ENCODE measurements around the gene GSTO2.

The GSTO2 gene

DNA sequence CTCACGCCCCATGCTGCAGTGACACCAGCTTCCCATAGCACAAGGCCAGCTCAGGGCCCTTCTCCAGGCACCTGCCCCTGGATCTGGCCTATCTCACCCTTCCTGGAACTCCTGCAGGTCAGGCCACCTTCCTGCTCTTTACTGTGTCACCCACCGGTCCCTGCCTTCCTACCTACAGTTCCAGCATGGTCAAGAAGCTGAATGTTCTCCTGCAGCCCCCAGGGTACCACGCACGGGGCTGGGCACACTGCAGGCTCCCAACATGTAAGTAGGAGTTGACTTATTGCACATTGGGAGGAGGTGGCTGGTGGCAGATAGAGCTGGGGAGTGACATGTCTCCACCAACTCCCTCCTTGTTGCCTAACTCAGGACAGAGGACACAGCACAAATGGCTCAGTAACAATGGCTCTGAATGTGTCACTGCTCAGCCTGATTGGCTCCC is 54.8 kb downstream of the GSTO2 start:
- in situ Hi-C loops (cut with HindIII; ENCODE audit: low sequenced_read_pairs), result no loop called here
- TF ChIP-seq CTCF (IDR thresholded peaks at IDR 0.05; ENCODE audit: low read depth, low read length, missing control alignments), result no peak
- no peak overlapping the region for H3K4me3 ChIP-seq (ENCODE audit: low read depth, low read length)
- DNase-seq (ENCODE audit: low read depth), result no peak

DNA sequence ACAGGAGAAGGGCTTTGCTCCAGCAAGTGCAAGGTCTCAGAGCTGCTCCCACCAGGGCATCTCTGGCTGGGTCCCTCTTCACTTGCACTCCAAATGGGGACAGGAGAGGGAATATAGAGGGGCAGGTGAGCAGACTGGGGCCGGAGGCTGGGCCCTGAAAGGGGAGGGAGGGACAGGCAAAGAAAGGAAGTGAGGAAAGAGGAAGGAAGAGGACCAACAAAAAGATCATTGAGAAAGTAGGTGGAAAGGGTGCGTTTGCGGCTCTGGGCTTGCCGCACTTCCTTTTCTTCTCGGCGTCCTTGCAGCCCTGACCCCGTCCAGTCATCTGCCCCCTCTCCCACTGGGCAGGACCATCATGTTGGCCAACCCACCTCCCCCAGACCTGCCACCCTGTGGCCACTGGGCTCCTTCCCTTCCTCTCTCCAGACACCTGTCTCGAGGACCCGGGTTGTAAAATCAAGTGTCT is 55.3 kb downstream of the GSTO2 start:
- no peak for DNase-seq (ENCODE audit: low read depth)
- in situ Hi-C loops (cut with HindIII; ENCODE audit: low sequenced_read_pairs), result no loop called here
- TF ChIP-seq CTCF (IDR thresholded peaks at IDR 0.05; ENCODE audit: low read depth, low read length, missing control alignments), result no peak
- no peak overlapping the region for H3K4me3 ChIP-seq (ENCODE audit: low read depth, low read length)

- TF ChIP-seq CTCF (IDR thresholded peaks at IDR 0.05; ENCODE audit: low read depth, low read length, missing control alignments), result no peak
- no peak overlapping the region for H3K4me3 ChIP-seq (ENCODE audit: low read depth, low read length)
- no peak for DNase-seq (ENCODE audit: low read depth)
- in situ Hi-C loops (cut with HindIII; ENCODE audit: low sequenced_read_pairs), result no loop called here
Observed at GRCh38 chr10:104324931-104325330, 55.9 kb downstream of the GSTO2 start.

DNA sequence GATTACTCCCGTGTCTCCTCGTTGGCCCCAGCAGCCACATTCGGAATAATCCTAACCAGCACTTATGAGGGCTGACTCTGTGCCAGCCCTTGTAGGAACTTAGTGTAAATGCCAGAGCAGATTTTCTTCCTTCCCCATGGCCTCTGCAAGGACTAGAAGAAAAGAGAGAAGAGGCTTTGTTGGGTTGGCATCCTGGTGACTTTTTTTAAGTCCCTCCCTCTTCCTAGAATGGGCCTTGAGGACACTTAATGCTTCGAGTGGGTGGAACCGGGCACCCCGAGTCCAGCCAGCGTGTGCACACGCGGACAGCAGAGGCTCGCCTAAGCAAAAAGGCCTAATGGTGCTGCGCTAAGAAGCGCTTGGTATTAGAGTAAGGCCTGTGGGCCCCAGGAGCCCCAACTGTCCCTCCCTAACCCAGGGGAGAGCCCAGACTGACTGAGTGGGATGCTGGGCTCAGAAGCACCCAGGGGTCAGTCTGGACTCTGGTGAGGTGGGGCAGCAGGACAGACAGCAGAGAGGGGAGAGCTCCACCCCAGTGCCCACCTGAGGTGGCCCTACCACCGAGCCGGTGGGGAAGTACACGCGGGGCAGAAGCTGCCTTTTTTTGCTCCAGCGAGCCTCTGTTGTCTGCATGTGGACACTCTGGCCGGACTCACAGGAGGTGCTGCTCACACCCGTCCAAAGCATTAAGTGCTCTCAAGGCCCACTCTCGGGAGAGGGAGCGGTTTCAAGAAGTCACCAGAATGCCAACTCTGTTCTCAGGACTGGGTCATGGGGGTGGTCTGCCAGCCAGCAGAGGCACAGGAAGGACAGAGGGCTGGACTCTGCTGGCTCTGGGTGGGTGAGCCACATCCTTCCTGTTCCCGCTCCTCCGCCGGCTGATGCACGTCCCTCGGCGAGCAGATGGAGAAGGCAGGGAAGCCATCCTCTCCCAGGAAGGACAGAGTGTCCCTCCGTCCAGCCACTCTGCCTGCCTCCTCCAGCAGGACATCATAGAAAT is 56.8 kb downstream of the GSTO2 start:
- no peak overlapping the region for H3K4me3 ChIP-seq (ENCODE audit: low read depth, low read length)
- in situ Hi-C loops (cut with HindIII; ENCODE audit: low sequenced_read_pairs), result no loop called here
- TF ChIP-seq CTCF (IDR thresholded peaks at IDR 0.05; ENCODE audit: low read depth, low read length, missing control alignments), result no peak
- no peak for DNase-seq (ENCODE audit: low read depth)

- in situ Hi-C loops (cut with HindIII; ENCODE audit: low sequenced_read_pairs), result no loop called here
- DNase-seq (ENCODE audit: low read depth), result no peak
- no peak for TF ChIP-seq CTCF (IDR thresholded peaks at IDR 0.05; ENCODE audit: low read depth, low read length, missing control alignments)
- H3K4me3 ChIP-seq (ENCODE audit: low read depth, low read length), result no peak overlapping the region
Observed at GRCh38 chr10:104326991-104327610, 58.1 kb downstream of the GSTO2 start.

DNA sequence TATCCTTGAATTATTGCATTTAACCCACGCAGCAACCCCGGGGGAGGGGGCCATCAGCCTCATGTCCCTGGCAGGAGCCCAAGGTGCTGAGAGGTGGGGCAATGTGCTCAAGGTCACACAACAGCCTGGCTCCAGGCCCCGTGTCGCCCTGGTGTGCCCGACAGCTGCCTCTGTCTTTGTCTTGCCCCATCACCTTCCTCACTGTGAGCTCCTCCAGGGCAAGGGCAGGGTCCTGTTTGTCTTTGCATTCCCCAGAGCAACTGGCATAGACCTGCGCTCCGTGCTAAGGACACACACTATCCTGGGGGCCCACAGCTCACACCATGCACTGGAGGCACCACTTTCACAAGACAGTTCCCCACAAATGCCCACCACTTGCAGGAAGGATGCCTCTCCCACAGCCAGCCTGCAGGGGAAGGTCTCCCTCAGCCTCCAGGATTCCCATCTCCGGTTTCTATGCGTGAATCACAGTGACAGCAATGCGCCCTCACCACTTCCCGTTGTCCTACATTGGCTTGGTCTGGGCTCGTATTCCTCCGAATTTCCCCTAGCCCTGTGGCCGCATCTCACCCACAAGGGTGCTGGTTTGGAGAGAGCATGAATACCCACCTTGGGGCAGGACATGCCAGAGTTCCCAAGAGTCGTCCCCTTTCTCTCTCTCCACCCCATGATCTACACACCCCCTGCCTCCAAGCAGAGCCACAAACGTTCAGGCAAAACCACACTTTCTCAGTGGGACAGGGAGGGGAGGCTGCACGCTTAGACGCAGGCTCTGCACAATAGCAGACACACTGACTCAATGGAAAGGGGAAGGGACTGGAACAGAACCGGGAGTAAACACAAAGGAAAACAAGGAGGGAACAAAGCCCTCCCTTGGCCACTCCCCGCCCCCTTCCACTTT is 59.0 kb downstream of the GSTO2 start:
- peak; percentile 73 for DNase-seq (ENCODE audit: low read depth)
- in situ Hi-C loops (cut with HindIII; ENCODE audit: low sequenced_read_pairs), result no loop called here
- TF ChIP-seq CTCF (IDR thresholded peaks at IDR 0.05; ENCODE audit: low read depth, low read length, missing control alignments), result no peak
- H3K4me3 ChIP-seq (ENCODE audit: low read depth, low read length), result peak overlapping the region; percentile 22
